Measurements from ENCODE around the gene PPP1R14C. TPM values are rescaled to one million over a fixed set of nuclear protein-coding genes. Genes with fewer than 3 reads are reported as not detected.

Gene PPP1R14C
- total RNA-seq, 8 experiments from 2014 or later = 6.5 to 66.6 (median 13.8) TPM

DNA sequence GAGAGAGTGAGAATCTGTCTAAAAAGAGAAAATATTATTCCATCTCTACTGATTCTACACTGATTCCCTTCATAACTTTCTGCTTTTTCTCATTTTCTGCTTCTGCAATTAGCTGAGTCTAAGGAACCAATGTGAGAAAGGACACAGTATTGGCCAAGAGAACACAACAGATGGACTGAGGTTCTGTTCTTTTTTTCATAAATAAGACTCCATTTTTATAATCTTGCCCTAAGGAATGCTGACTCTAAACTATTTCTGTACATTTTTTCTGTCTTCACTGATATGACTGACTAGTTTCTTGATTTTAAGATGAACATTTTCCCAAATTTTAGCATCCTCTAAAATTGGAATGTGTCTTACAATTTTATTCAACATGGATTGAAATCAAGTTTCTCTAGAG is 138.9 kb downstream of the PPP1R14C start:
- no peak overlapping the region for H3K4me3 ChIP-seq
- no peak overlapping the region for H3K27ac ChIP-seq
- H3K4me1 ChIP-seq (replicated peaks in 1 of 2) = peaks cover 45 to 49% of the 10 kb centered on the region in 2 donors
- in situ Hi-C loops (cut with MboI; ENCODE audit: low pct_unique_long_range_greater_than_20kb in 2 of 9, low sequenced_read_pairs in 9 of 9, unreplicated experiment in 9 of 9) = no loop called here
- ATAC-seq (replicated peaks in 6 of 8) = no peak

GRCh38 chr6:150282806-150283205 is 140.0 kb downstream of the PPP1R14C start:
- no peak overlapping the region for H3K4me3 ChIP-seq
- no peak for ATAC-seq (replicated peaks in 6 of 8)
- in situ Hi-C loops (cut with MboI; ENCODE audit: low pct_unique_long_range_greater_than_20kb in 2 of 9, low sequenced_read_pairs in 9 of 9, unreplicated experiment in 9 of 9) = no loop called here
- H3K4me1 ChIP-seq (replicated peaks in 1 of 2) = peaks cover 45 to 48% of the 10 kb centered on the region in 2 donors
- no peak overlapping the region for H3K27ac ChIP-seq

GRCh38 chr6:150286460-150286859 is 143.6 kb downstream of the PPP1R14C start:
- Histone ChIP-seq H3K27ac (peak overlapping the region; percentile 72 to 90), H3K4me1 (replicated peaks in 1 of 2) (peaks cover 42 to 54% of the 10 kb centered on the region in 2 donors), H3K4me3 (no peak overlapping the region)
- 0 to 100% (median 20%) methylated on average over 1 to 2 of the region's 2 CpGs; no CpG with 5 or more reads in 5 of the 10 experiments for WGBS, 10 experiments
- ATAC-seq (replicated peaks in 6 of 8) = peak in 5 of 8 experiments; percentile 61 to 78 (median 76)
- in situ Hi-C loops (cut with MboI; ENCODE audit: low pct_unique_long_range_greater_than_20kb in 2 of 9, low sequenced_read_pairs in 9 of 9, unreplicated experiment in 9 of 9) = no loop called here

- H3K4me1 ChIP-seq (replicated peaks in 1 of 2) = peaks cover 42 to 54% of the 10 kb centered on the region in 2 donors
- H3K4me3 ChIP-seq = no peak overlapping the region
- peak in 5 of 8 experiments; percentile 84 to 90 (median 86) for ATAC-seq (replicated peaks in 6 of 8)
- WGBS, 10 experiments = 10 to 100% (median 62%) methylated on average over 1 to 2 of the region's 2 CpGs; no CpG with 5 or more reads in 2 of the 10 experiments
- in situ Hi-C loops (cut with MboI; ENCODE audit: low pct_unique_long_range_greater_than_20kb in 2 of 9, low sequenced_read_pairs in 9 of 9, unreplicated experiment in 9 of 9) = no loop called here
- H3K27ac ChIP-seq = peak overlapping the region; percentile 72 to 90
These were observed 144.1 kb downstream of the PPP1R14C start for GRCh38 chr6:150286912-150287311.

DNA sequence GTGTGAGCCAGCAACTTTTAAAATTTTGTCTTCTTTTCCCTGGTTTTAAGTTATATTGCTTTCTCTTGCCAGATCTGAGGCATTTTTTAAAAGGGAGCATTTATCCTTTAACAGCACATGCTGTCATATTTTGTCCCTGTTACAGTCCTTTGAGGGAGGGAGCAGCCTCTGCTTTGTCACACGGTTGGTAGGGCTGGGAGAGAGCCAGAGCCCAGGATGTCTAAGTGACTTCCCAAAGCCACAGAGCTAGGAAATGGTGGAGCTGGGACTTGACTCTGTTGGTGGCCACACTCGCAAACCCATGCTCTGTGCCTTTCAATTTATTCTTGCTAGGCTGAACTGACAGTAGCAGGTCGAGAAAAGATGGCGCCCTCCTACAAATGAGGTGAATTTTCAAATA is 145.6 kb downstream of the PPP1R14C start:
- no peak overlapping the region for H3K27ac ChIP-seq
- no peak overlapping the region for H3K4me3 ChIP-seq
- no peak for ATAC-seq (replicated peaks in 6 of 8)
- 82 to 100% (median 97%) methylated on average over 2 to 4 of the region's 4 CpGs; no CpG with 5 or more reads in 6 of the 10 experiments for WGBS, 10 experiments
- H3K4me1 ChIP-seq (replicated peaks in 1 of 2) = peaks cover 42 to 54% of the 10 kb centered on the region in 2 donors
- in situ Hi-C loops (cut with MboI; ENCODE audit: low pct_unique_long_range_greater_than_20kb in 2 of 9, low sequenced_read_pairs in 9 of 9, unreplicated experiment in 9 of 9) = no loop called here

- WGBS, 10 experiments = 88 to 100% (median 100%) methylated on average over 1 to 6 of the region's 8 CpGs; no CpG with 5 or more reads in 1 of the 10 experiments
- H3K4me1 ChIP-seq (replicated peaks in 1 of 2) = peaks cover 37 to 54% of the 10 kb centered on the region in 2 donors
- in situ Hi-C loops (cut with MboI; ENCODE audit: low pct_unique_long_range_greater_than_20kb in 2 of 9, low sequenced_read_pairs in 9 of 9, unreplicated experiment in 9 of 9) = no loop called here
- no peak overlapping the region for H3K27ac ChIP-seq
- ATAC-seq (replicated peaks in 6 of 8) = no peak
- H3K4me3 ChIP-seq = no peak overlapping the region
These were observed 146.7 kb downstream of the PPP1R14C start for GRCh38 chr6:150289454-150290071.

DNA sequence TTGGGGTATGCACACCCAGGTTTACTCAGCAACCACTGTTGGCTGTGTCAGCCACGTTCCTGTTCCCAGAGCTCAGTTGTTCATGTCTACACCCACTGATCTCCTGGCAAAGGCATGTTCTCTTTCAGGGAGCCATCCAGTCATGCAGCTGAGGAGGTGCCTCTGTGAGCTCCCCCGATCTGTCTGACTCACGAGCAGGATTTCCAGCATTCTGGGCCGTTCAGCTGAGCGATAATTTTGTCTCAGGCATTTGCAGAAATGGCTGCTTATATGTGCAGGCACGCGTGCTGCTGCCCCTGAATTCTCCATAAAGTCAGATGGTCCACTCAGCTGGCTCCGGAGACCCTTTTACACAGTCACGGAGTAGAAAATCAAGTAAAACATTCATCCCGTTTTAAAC is 147.6 kb downstream of the PPP1R14C start:
- in situ Hi-C loops (cut with MboI; ENCODE audit: low pct_unique_long_range_greater_than_20kb in 2 of 9, low sequenced_read_pairs in 9 of 9, unreplicated experiment in 9 of 9) = no loop called here
- Histone ChIP-seq H3K27ac (no peak overlapping the region), H3K4me3 (no peak overlapping the region), H3K4me1 (replicated peaks in 1 of 2) (peaks cover 29 to 45% of the 10 kb centered on the region in 2 donors)
- ATAC-seq (replicated peaks in 6 of 8) = peak in 5 of 8 experiments; percentile 12 to 38 (median 20)
- WGBS, 10 experiments = 51 to 100% (median 82%) methylated on average over 1 to 5 of the region's 10 CpGs; no CpG with 5 or more reads in 3 of the 10 experiments

GRCh38 chr6:150291968-150292710 is 149.3 kb downstream of the PPP1R14C start:
- ATAC-seq (replicated peaks in 6 of 8) = no peak
- H3K4me3 ChIP-seq = no peak overlapping the region
- H3K27ac ChIP-seq = no peak overlapping the region
- peaks cover 13 to 31% of the 10 kb centered on the region in 2 donors for H3K4me1 ChIP-seq (replicated peaks in 1 of 2)
- 70 to 100% (median 93%) methylated on average over 1 to 9 of the region's 10 CpGs; no CpG with 5 or more reads in 1 of the 10 experiments for WGBS, 10 experiments
- in situ Hi-C loops (cut with MboI; ENCODE audit: low pct_unique_long_range_greater_than_20kb in 2 of 9, low sequenced_read_pairs in 9 of 9, unreplicated experiment in 9 of 9) = no loop called here

GRCh38 chr6:150293019-150293418 is 150.2 kb downstream of the PPP1R14C start:
- in situ Hi-C loops (cut with MboI; ENCODE audit: low pct_unique_long_range_greater_than_20kb in 2 of 9, low sequenced_read_pairs in 9 of 9, unreplicated experiment in 9 of 9) = no loop called here
- no peak for ATAC-seq (replicated peaks in 6 of 8)
- Histone ChIP-seq H3K4me1 (replicated peaks in 1 of 2) (peaks cover 4 to 22% of the 10 kb centered on the region in 2 donors), H3K4me3 (no peak overlapping the region), H3K27ac (no peak overlapping the region)
- WGBS, 10 experiments = 83 to 100% (median 100%) methylated on average over 1 of the region's 1 CpG; no CpG with 5 or more reads in 7 of the 10 experiments

DNA sequence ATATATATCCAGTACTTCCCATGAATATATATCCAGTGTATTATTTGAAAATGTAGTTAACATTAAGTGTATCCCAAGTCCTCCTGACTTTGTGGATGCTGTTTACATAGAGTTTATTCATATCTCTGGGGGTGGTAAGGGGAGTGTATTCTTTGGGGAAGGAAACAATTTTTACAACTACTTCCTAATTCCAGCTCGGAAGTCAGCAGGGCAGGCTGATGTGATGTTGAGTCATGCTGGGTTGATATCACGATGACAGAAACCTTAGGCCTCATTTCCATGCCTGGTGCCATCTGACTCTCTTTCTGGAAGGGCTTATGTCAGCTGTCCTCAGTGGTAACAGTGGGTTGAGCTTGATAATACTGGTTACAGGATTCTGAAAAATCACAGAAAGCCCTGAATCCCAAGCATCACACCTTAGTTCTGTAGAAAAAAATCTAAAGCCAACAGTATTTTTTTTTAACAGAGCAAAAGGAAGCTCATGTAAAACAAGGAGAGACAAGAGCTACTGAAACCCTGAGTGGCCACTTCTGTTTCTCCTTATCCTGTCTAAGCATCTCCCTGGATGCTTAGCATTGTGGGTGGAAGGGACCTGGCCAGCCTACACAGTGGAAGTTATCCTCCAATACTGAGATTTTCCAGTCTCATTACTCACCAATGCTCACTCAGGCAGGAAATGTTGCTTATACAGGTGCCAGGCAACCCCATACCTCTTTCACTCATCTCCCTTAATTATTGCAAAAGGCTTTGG is 150.8 kb downstream of the PPP1R14C start:
- WGBS, 10 experiments = 0 to 79% (median 33%) methylated on average over 1 to 2 of the region's 2 CpGs; no CpG with 5 or more reads in 4 of the 10 experiments
- ATAC-seq (replicated peaks in 6 of 8) = peak in 7 of 8 experiments; percentile 9 to 82 (median 53)
- no peak overlapping the region for H3K4me3 ChIP-seq
- no peak overlapping the region for H3K27ac ChIP-seq
- peaks cover 0 to 16% of the 10 kb centered on the region in 2 donors for H3K4me1 ChIP-seq (replicated peaks in 1 of 2)
- in situ Hi-C loops (cut with MboI; ENCODE audit: low pct_unique_long_range_greater_than_20kb in 2 of 9, low sequenced_read_pairs in 9 of 9, unreplicated experiment in 9 of 9) = no loop called here

DNA sequence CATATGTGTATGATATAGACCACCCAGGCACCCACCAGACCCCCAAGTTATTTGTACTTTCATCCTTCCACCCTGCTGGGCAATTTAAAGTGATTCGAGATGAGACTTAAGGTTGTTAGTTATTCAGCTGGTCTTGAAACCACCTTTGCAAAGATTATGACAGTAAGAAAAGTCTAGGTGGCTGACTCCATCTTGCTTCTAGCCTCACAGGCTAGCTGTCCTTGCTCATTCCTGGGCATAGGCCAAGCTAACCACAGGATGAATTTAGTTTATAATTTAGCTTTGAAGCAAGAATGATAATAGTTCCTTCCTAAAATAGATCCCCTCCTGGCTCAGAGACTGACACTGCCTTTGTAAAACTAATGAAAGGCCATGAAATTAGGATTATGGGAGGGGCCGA is 154.0 kb downstream of the PPP1R14C start:
- in situ Hi-C loops (cut with MboI; ENCODE audit: low pct_unique_long_range_greater_than_20kb in 2 of 9, low sequenced_read_pairs in 9 of 9, unreplicated experiment in 9 of 9) = no loop called here
- peak overlapping the region in 1 of 2 donors; percentile 40 for H3K27ac ChIP-seq
- H3K4me3 ChIP-seq = no peak overlapping the region
- 0 to 100% (median 86%) methylated on average over 1 to 2 of the region's 2 CpGs; no CpG with 5 or more reads in 3 of the 10 experiments for WGBS, 10 experiments
- peak in 3 of 8 experiments; percentile 1 to 6 (median 2) for ATAC-seq (replicated peaks in 6 of 8)
- peaks cover 7 to 11% of the 10 kb centered on the region in 2 donors for H3K4me1 ChIP-seq (replicated peaks in 1 of 2)

DNA sequence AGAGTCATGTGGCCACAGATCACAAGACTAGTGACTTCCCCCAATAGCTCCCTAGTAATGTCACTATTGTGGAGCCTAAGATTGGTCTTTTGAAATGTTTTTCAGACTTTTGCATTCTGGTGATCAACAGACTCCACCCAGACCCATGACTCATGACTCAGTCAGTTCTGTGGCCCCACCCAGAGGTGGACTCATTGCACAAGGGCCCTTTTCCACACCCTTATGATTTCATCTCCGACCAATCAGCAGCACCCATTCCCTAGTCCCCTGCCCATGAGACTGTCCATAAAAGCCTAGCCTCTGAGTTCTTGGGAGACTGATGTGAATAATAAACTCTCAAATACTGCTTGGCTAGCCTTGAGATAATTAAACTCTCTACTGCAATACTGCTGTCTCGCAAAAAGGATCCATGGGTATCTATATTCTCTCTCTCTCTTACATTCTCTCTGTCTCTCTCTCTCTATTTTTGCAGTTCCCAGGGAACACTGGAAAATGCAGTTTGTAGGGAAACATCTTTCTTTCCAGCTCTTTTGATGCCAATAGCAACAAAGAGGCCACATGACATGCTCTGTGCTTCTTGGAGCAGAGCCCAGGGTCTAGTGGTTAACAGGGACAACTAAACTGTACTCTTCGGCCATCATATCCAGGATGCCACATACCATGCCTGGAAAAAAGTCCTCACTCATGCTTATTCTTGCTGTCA is 154.6 kb downstream of the PPP1R14C start:
- Histone ChIP-seq H3K4me3 (no peak overlapping the region), H3K27ac (peak overlapping the region in 1 of 2 donors; percentile 35), H3K4me1 (replicated peaks in 1 of 2) (peaks cover 13 to 17% of the 10 kb centered on the region in 2 donors)
- whole genome bisulfite sequencing, 10 experiments = 25 to 100% (median 79%) methylated on average over 1 to 3 of the region's 3 CpGs
- peak; percentile 58 to 88 (median 82) for ATAC-seq (replicated peaks in 6 of 8)
- in situ Hi-C loops (cut with MboI; ENCODE audit: low pct_unique_long_range_greater_than_20kb in 2 of 9, low sequenced_read_pairs in 9 of 9, unreplicated experiment in 9 of 9) = no loop called here

Data from motor neuron (in vitro differentiated cells).